ENCODE results near the gene DCPS.

The DCPS gene

GRCh38 chr11:126263489-126263888, 40.4 kb upstream of the DCPS start:
- DNase-seq (ENCODE audit: low read depth) = no peak
- H3K4me3 ChIP-seq (ENCODE audit: low read length) = no peak overlapping the region
- TF ChIP-seq CTCF (IDR thresholded peaks at IDR 0.05; ENCODE audit: insufficient read depth, low read depth, low read length, missing control alignments) = no peak

- DNase-seq (ENCODE audit: low read depth) = no peak
- no peak overlapping the region for H3K4me3 ChIP-seq (ENCODE audit: low read length)
- TF ChIP-seq CTCF (IDR thresholded peaks at IDR 0.05; ENCODE audit: insufficient read depth, low read depth, low read length, missing control alignments) = no peak
Measured at GRCh38 chr11:126265811-126266210, 38.0 kb upstream of the DCPS start.

DNA sequence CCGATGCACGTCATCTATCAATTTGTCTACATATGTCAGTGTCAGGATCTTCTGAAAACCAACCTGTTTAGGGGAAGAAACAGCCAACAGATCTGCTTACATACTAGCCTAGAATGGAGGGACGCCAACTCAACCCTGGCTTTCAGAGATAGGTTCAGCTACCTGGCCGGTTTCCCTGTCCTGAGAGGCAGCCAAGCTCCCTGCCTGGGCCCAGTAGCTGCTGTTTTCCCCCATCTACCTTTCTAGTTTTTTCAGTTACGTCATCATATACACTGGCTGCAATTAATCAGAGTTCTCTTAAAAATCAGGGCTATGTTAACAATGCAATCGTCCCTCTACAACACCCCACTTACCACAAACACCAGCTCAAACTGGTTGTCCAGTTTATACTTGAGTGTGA, 36.2 kb upstream of the DCPS start:
- no peak for DNase-seq (ENCODE audit: low read depth)
- no peak for TF ChIP-seq CTCF (IDR thresholded peaks at IDR 0.05; ENCODE audit: insufficient read depth, low read depth, low read length, missing control alignments)
- H3K4me3 ChIP-seq (ENCODE audit: low read length) = peak overlapping the region; percentile 99

DNA sequence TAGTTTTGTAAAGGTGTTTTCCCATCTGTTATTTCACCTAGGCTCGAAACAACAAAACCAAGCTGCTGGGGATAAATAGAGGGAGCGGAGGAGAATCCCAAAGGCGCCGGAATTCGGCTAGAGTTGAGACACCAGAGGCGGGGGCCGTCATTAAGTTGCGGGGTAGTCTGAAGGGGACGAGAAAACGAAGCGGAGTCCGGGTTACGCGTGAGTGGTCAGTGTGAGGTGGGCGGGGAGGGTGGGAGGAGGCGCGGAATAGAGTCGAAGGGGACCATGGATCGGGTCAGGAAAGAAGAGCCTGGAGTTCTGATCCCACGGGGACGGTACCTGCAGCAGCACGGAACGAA, 35.5 kb upstream of the DCPS start:
- DNase-seq (ENCODE audit: low read depth) = no peak
- peak overlapping the region; percentile 99 for H3K4me3 ChIP-seq (ENCODE audit: low read length)
- no peak for TF ChIP-seq CTCF (IDR thresholded peaks at IDR 0.05; ENCODE audit: insufficient read depth, low read depth, low read length, missing control alignments)

DNA sequence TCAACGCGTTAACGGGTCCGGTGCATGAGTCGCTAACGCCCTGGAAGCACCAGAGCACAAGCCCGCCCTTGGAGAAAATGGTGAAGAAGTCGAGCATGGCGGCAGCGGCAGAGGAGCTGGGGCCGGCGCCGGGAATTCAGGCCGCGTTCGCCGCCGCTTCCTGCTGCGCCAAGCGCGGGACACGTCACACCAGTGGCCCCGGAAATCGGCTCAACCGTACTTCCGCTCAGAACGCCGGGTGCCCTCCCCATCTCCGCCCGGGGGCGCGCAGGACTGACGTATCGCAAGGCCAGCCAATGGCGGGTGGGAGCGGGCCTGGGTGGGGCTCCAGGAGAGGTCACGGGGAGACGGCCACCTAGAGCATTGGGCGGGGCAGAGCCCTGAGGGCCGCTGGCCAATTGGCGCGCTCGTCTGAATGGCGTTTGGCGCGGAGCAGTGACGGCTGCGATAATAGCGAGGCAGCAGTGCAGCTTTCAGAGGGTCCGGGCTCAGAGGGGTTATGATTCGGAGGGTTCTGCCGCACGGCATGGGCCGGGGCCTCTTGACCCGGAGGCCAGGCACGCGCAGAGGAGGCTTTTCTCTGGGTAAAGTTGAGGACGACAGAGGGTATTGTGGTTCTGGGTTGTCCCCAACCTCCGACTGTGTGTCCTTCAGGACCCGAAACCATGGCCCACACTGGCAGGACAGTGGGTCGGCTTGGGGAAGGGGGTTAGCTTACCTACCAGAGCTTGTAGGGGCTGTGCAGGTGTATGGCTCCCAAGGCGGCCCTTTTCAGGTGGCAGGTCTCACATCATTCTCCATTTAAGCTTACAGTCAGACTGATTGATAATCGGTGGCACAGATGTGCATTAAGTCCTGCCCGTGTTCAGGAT, 34.9 kb upstream of the DCPS start, which contains the start of the genes FOXRED1 and SRPRA:
FOXRED1 (plus strand) TSS at position 447 of the 872 bp plus-strand sequence; CDS start at position 500, 53 bp downstream.
SRPRA (minus strand) TSS at position 188 of the 872 bp plus-strand sequence; CDS start at position 97, 91 bp downstream.
- peak within 1 kb of the TSS; percentile 99 for H3K4me3 ChIP-seq (ENCODE audit: low read length)
- peak; percentile 100 for DNase-seq (ENCODE audit: low read depth)
- TF ChIP-seq CTCF (IDR thresholded peaks at IDR 0.05; ENCODE audit: insufficient read depth, low read depth, low read length, missing control alignments) = no peak

DNA sequence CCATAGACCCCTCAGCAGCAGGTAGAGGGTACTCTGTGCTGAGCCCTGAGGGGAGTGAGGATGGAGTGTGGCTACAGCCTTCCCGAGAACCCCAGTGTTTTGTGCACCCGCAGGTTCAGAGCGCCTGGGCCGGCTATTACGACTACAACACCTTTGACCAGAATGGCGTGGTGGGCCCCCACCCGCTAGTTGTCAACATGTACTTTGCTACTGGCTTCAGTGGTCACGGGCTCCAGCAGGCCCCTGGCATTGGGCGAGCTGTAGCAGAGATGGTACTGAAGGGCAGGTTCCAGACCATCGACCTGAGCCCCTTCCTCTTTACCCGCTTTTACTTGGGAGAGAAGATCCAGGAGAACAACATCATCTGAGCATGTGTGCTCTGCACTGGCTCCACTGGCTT, 26.5 kb upstream of the DCPS start:
- no peak overlapping the region for H3K4me3 ChIP-seq (ENCODE audit: low read length)
- DNase-seq (ENCODE audit: low read depth) = no peak
- no peak for TF ChIP-seq CTCF (IDR thresholded peaks at IDR 0.05; ENCODE audit: insufficient read depth, low read depth, low read length, missing control alignments)

DNA sequence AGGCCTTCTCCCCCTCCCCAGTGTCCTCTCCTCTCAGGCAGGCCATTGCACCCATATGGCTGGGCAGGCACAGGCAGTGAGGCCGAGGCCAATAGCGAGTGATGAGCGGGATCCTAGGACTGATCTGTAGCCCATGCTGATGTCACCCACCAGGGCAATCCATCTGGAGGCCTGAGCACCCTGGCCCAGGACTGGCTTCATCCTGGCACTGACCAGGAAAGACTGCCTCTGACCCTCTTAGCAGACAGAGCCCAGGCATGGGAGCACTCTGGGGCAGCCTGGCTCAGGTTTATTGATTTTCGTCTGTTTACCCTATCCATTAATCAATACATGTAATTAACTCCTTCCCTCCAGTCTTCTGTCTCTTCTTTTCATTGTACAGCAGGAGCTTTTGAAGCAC, 26.1 kb upstream of the DCPS start:
- TF ChIP-seq CTCF (IDR thresholded peaks at IDR 0.05; ENCODE audit: insufficient read depth, low read depth, low read length, missing control alignments) = no peak
- DNase-seq (ENCODE audit: low read depth) = no peak
- no peak overlapping the region for H3K4me3 ChIP-seq (ENCODE audit: low read length)

All from epithelial cell of esophagus (primary cell).